HG03439 (cell line): Measurements from ENCODE around the gene SNX18.
"Not testable (repeated sequence)": the region's sequence is repeated elsewhere in the genome, so short reads cannot be mapped to it uniquely, and the experiment has no call there.

Experiments
- ATAC-seq: cut with Tn5 transposase; IDR thresholded peaks from one replicate; pipeline ENCODE4 v1.9.1; 2021; ENCODE audit warnings: mild to moderate bottlenecking, moderate library complexity; ENCODE audit not compliant: unreplicated experiment

The SNX18 gene

GRCh38 chr5:54517512-54518145 lies at the start of gene SNX18:
Gene SNX18 (plus strand): TSS chr5:54517759. CDS start chr5:54517953, 194 bp downstream.
- ATAC-seq, result peak; percentile 95

GRCh38 chr5:54469622-54470021 lies 47.9 kb upstream of the SNX18 start:
- ATAC-seq, result no peak

- ATAC-seq, result no peak
Observed at GRCh38 chr5:54470128-54470527, 47.4 kb upstream of the SNX18 start.

GRCh38 chr5:54470677-54471076 lies 46.9 kb upstream of the SNX18 start:
- ATAC-seq, result no peak

GRCh38 chr5:54471398-54471797 lies 46.2 kb upstream of the SNX18 start:
- ATAC-seq, result no peak

GRCh38 chr5:54476682-54477081 lies 40.9 kb upstream of the SNX18 start:
- ATAC-seq, result no peak

GRCh38 chr5:54477941-54478478 lies 39.5 kb upstream of the SNX18 start:
- ATAC-seq, result no peak

- ATAC-seq, result no peak
Observed at GRCh38 chr5:54480296-54480695, 37.3 kb upstream of the SNX18 start.

GRCh38 chr5:54484219-54484894 lies 33.2 kb upstream of the SNX18 start:
- no peak for ATAC-seq

- ATAC-seq, result not testable (repeated sequence)
Observed at GRCh38 chr5:54485659-54486058, 31.9 kb upstream of the SNX18 start.

- ATAC-seq, result not testable (repeated sequence)
Observed at GRCh38 chr5:54489648-54489979, 27.9 kb upstream of the SNX18 start.

GRCh38 chr5:54491326-54491725 lies 26.2 kb upstream of the SNX18 start:
- ATAC-seq, result no peak

- no peak for ATAC-seq
Observed at GRCh38 chr5:54492178-54492577, 25.4 kb upstream of the SNX18 start.

- no peak for ATAC-seq
Observed at GRCh38 chr5:54495027-54495426, 22.5 kb upstream of the SNX18 start.

- no peak for ATAC-seq
Observed at GRCh38 chr5:54514291-54514690, 3.3 kb upstream of the SNX18 start.

GRCh38 chr5:54514841-54515432 lies 2.6 kb upstream of the SNX18 start:
- no peak for ATAC-seq

- ATAC-seq, result no peak
Observed at GRCh38 chr5:54515634-54516033, 1.9 kb upstream of the SNX18 start.

- ATAC-seq, result no peak
Observed at GRCh38 chr5:54516051-54516655, 1.4 kb upstream of the SNX18 start.

- ATAC-seq, result no peak
Observed at GRCh38 chr5:54517174-54517511, 416 bp upstream of the SNX18 start.

GRCh38 chr5:54518146-54518817 lies 723 bp downstream of the SNX18 start:
- peak; percentile 29 for ATAC-seq

- no peak for ATAC-seq
Observed at GRCh38 chr5:54518818-54519508, 1.4 kb downstream of the SNX18 start.
